OCI-LY3 (cell line): Measurements from ENCODE around the gene EML2.
A peak's percentile ranks its signal among the peaks of the same experiment; 100 is the strongest.

Experiments used
- H2AFZ ChIP-seq: fragments of 200-600, 300-600 bp; shearing (Covaris generic); 2 replicates; pipeline ENCODE4 v1.6.0; 2014; ENCODE audit warnings: antibody characterized with exemption, low read depth, low read length
- H3K27ac ChIP-seq: fragments of 200-600, 300-600 bp; sonication (generic); 2 replicates; pipeline ENCODE4 v1.5.1; 2014; ENCODE audit warnings: mild to moderate bottlenecking, low read length, moderate library complexity, mixed read lengths
- H3K27me3 ChIP-seq: fragments of 200-600, 300-600 bp; sonication (generic); 2 replicates; pipeline ENCODE4 v1.6.1; 2014; ENCODE audit warnings: low read depth, low read length, mixed read lengths
- H3K36me3 ChIP-seq: fragments of 200-600, 300-600 bp; sonication (generic); replicated peaks from 2 replicates; pipeline ENCODE3; 2014; ENCODE audit warnings: low read depth, low read length, mixed read lengths
- H3K4me1 ChIP-seq: fragments of 300-600, 200-600 bp; sonication (generic); 2 replicates; pipeline ENCODE4 v1.6.1; 2014; ENCODE audit warnings: low read length, mixed read lengths
- H3K4me2 ChIP-seq: fragments of 200-600, 300-600 bp; sonication (generic); 2 replicates; pipeline ENCODE4 v1.6.1; 2014; ENCODE audit warnings: low read length, mixed read lengths
- H3K4me3 ChIP-seq: fragments of 300-600, 200-600 bp; sonication (generic); 2 replicates; pipeline ENCODE4 v1.5.1; 2014; ENCODE audit warnings: antibody characterized with exemption, mild to moderate bottlenecking, low read length, moderate library complexity
- H3K79me2 ChIP-seq: fragments of 300-600, 200-600 bp; shearing (Covaris generic); 2 replicates; pipeline ENCODE4 v1.6.1; 2014; ENCODE audit warnings: mild to moderate bottlenecking, low read length, mixed read lengths
- H3K9ac ChIP-seq: fragments of 300-600, 200-600 bp; shearing (Covaris generic); 2 replicates; pipeline ENCODE4 v1.6.0; 2014; ENCODE audit warnings: mild to moderate bottlenecking, low read length, moderate library complexity
- H3K9me3 ChIP-seq: fragments of 200-600, 300-600 bp; shearing (Covaris generic); 2 replicates; pipeline ENCODE4 v1.6.1; 2014; ENCODE audit warnings: low read length, mixed read lengths; ENCODE audit not compliant: insufficient read depth
- H4K20me1 ChIP-seq: fragments of 200-600, 300-600 bp; sonication (generic); 2 replicates; pipeline ENCODE4 v1.6.1; 2016; ENCODE audit warnings: low read length, mixed read lengths; ENCODE audit not compliant: insufficient read depth
- EZH2phosphoT487 ChIP-seq: fragments of 200-600 bp; shearing (Covaris generic); IDR thresholded peaks from 2 replicates; pipeline ENCODE4 v1.6.1; 2018; ENCODE audit warnings: antibody characterized with exemption, mixed run types, low read depth
- TF ChIP-seq, protein P1 (sequence below): fragments of 200-600, 300-600 bp; sonication (generic); IDR thresholded peaks from 2 replicates; pipeline ENCODE4 v1.5.1; 2014; ENCODE audit warnings: antibody characterized with exemption, low read length, low read depth

The EML2 gene

DNA sequence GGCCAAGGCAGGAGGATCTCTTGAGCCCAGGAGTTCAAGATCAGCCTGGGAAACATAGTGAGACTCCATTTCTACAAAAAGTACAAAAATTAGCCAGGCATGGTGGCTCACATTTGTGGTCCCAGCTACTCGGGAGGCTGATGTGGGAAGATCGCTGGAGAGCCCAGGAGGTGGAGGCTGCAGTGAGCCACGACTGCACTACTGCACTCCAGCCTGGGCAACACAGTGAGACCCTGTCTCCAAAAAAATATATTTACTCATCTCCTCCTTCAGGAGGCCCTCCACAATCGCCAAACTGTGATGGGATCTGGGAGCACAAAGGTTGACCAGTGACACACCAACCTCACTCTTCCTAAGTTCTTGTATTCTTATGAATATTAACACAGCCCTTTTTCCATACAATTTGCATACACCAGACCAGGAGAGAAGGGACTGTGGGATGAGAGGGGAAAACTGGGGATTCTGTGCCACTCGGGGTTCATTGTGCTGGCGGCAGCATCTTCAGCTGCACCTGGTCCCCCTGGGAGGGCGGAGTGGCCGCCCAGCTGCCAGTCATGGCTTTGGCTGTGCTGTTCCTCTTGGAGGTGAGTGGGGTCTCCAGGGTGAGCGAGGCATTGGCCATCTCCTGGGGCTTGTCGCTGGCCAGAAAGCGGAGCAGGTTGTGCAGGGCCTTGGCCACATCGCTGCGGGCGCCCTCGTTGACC is 48.7 kb downstream of the EML2 start:
- H3K36me3 ChIP-seq: no peaks in the 10 kb centered on the region
- H3K9ac ChIP-seq: no peak overlapping the region
- no peak overlapping the region for H3K27ac ChIP-seq
- H3K4me3 ChIP-seq: no peak overlapping the region
- H3K4me2 ChIP-seq: no peak overlapping the region
- H4K20me1 ChIP-seq: no peaks in the 10 kb centered on the region
- peaks cover 5% of the 10 kb centered on the region for H3K4me1 ChIP-seq
- H3K79me2 ChIP-seq: no peaks in the 10 kb centered on the region
- H3K27me3 ChIP-seq: no peaks in the 10 kb centered on the region
- H3K9me3 ChIP-seq: no peaks in the 10 kb centered on the region
- no peak for TF ChIP-seq EZH2phosphoT487
- TF ChIP-seq, protein P1, sequence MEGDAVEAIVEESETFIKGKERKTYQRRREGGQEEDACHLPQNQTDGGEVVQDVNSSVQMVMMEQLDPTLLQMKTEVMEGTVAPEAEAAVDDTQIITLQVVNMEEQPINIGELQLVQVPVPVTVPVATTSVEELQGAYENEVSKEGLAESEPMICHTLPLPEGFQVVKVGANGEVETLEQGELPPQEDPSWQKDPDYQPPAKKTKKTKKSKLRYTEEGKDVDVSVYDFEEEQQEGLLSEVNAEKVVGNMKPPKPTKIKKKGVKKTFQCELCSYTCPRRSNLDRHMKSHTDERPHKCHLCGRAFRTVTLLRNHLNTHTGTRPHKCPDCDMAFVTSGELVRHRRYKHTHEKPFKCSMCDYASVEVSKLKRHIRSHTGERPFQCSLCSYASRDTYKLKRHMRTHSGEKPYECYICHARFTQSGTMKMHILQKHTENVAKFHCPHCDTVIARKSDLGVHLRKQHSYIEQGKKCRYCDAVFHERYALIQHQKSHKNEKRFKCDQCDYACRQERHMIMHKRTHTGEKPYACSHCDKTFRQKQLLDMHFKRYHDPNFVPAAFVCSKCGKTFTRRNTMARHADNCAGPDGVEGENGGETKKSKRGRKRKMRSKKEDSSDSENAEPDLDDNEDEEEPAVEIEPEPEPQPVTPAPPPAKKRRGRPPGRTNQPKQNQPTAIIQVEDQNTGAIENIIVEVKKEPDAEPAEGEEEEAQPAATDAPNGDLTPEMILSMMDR: no peak
- no peak overlapping the region for H2AFZ ChIP-seq

GRCh38 chr19:45589768-45590167 is 49.4 kb downstream of the EML2 start:
- no peak overlapping the region for H2AFZ ChIP-seq
- H3K4me1 ChIP-seq: peaks cover 9% of the 10 kb centered on the region
- TF ChIP-seq EZH2phosphoT487: no peak
- TF ChIP-seq, protein P1: no peak
- no peaks in the 10 kb centered on the region for H3K79me2 ChIP-seq
- H3K27me3 ChIP-seq: no peaks in the 10 kb centered on the region
- no peaks in the 10 kb centered on the region for H4K20me1 ChIP-seq
- no peak overlapping the region for H3K4me3 ChIP-seq
- H3K9me3 ChIP-seq: no peaks in the 10 kb centered on the region
- no peak overlapping the region for H3K4me2 ChIP-seq
- no peaks in the 10 kb centered on the region for H3K36me3 ChIP-seq
- H3K9ac ChIP-seq: no peak overlapping the region
- no peak overlapping the region for H3K27ac ChIP-seq

GRCh38 chr19:45587873-45588272 is 51.3 kb downstream of the EML2 start:
- Histone ChIP-seq H3K4me1 (peaks cover 9% of the 10 kb centered on the region), H2AFZ (no peak overlapping the region), H3K4me2 (no peak overlapping the region), H3K27ac (no peak overlapping the region), H3K9ac (no peak overlapping the region), H3K27me3 (no peaks in the 10 kb centered on the region), H4K20me1 (no peaks in the 10 kb centered on the region), H3K79me2 (peaks cover 12% of the 10 kb centered on the region), H3K36me3 (no peaks in the 10 kb centered on the region), H3K4me3 (no peak overlapping the region), H3K9me3 (no peaks in the 10 kb centered on the region)
- TF ChIP-seq EZH2phosphoT487: no peak
- TF ChIP-seq, protein P1: no peak

- Histone ChIP-seq H3K9me3 (no peaks in the 10 kb centered on the region), H3K9ac (peak overlapping the region; percentile 75), H3K27ac (peak overlapping the region; percentile 44), H3K4me3 (peak overlapping the region; percentile 94), H3K79me2 (peaks cover 31% of the 10 kb centered on the region), H3K36me3 (peaks cover 8% of the 10 kb centered on the region), H3K4me2 (peak overlapping the region; percentile 93), H4K20me1 (no peaks in the 10 kb centered on the region), H3K4me1 (peaks cover 9% of the 10 kb centered on the region), H2AFZ (peak overlapping the region; percentile 86), H3K27me3 (no peaks in the 10 kb centered on the region)
- TF ChIP-seq, protein P1: no peak
- TF ChIP-seq EZH2phosphoT487: no peak
Measured at GRCh38 chr19:45585158-45585577, 54.0 kb downstream of the EML2 start.
